Adrenal gland (tissue), 12 donors: ENCODE data around the gene PRRT1B. TPM values are rescaled to one million over a fixed set of nuclear protein-coding genes. Genes with fewer than 3 reads are reported as not detected.

Source experiments
- DNase-seq, 7 donors: peaks; one replicate each; pipeline ENCODE4 v3.0.0-alpha.2; 2019 to 2020
- H3K27ac ChIP-seq, 5 donors: fragments of 200-600 bp; sonication (generic) in 4 of 5; 1 replicate in 3 of 5; 2 replicates in 2 of 5; pipeline versions ENCODE4 v1.5.1 to v1.8.0; 2016 to 2020; ENCODE audit warnings: mild to moderate bottlenecking in 1 of 5
- H3K27me3 ChIP-seq: fragments of 200-600 bp; 2 replicates; pipeline ENCODE4 v1.8.0; 2021
- H3K36me3 ChIP-seq, 2 donors: fragments of 200-600 bp; replicated peaks in 1 of 2; 1 replicate in 1 of 2; 2 replicates in 1 of 2; pipeline versions ENCODE4 v1.5.1 to v1.8.0; 2018 to 2022
- H3K4me1 ChIP-seq, 2 donors: fragments of 200-600 bp; replicated peaks in 1 of 2; 1 replicate in 1 of 2; 2 replicates in 1 of 2; pipeline versions ENCODE4 v1.5.1 to v1.8.0; 2018 to 2021
- H3K4me3 ChIP-seq, 4 donors: fragments of 200-600 bp; sonication (generic) in 3 of 4; one replicate each; pipeline ENCODE4 v1.5.1; 2016 to 2018
- H3K9me3 ChIP-seq, 3 donors: fragments of 200-600 bp; sonication (generic) in 1 of 3; replicated peaks in 1 of 3; 1 replicate in 2 of 3; 2 replicates in 1 of 3; pipeline versions ENCODE4 v1.5.1 to v1.8.0; 2016 to 2021
- POLR2A ChIP-seq, 2 donors: fragments of 450-650 bp; IDR thresholded peaks; one replicate each; pipeline ENCODE4 v1.6.1; 2017; ENCODE audit warnings: antibody characterized with exemption in 2 of 2, mild to moderate bottlenecking in 2 of 2, moderate library complexity in 1 of 2
- WGBS, 4 donors: extraction: QIAGEN DNeasy Blood & Tissue Kit in 2 of 4; methylation state at CpG; one replicate each; pipeline versions ENCODE4 v1.1.5 to v1.1.7; 2013 to 2017; 5-methylcytosine and 5-hydroxymethylcytosine counted together
- intact Hi-C, 2 donors: fragments of 100-400 bp; cut with DNase I; formaldehyde crosslinking; loops; one replicate each; pipeline versions ENCODE4 v1.14.1 to v1.15.0; 2022 to 2023
- polyA plus RNA-seq, 3 donors: library from polyadenylated mRNA; stranded (reverse); fragments of 200-250 nt in 2 of 3; fragments of 350-450 nt in 1 of 3; fragmentation: Illumina TruSeq in 1 of 3; extraction: RNeasy Lipid Tissue Mini Kit (QIAGEN cat#74804) in 1 of 3; gene quantifications; one replicate each; pipeline ENCODE4 v1.2.3, GENCODE V29; 2013 to 2014
- total RNA-seq, 9 donors: library from RNA; depleted of rRNA in 4 of 9; stranded (reverse); fragments of >200 nt in 4 of 9; fragments of 120-200 nt in 1 of 9; fragmentation: NEBNext Ultra II Directional in 1 of 9; extraction: Animal tissue kit (Norgen Biotek cat#: 25700) in 1 of 9; gene quantifications; one replicate each; pipeline versions ENCODE4 v1.1.0 to v1.2.4, GENCODE V29; 2013 to 2023
- TF ChIP-seq, protein P1 (sequence below), 6 experiments: fragments of 450-650 bp in 4 of 6; fragments of 200-600 bp in 2 of 6; sonication (generic) in 1 of 6; IDR thresholded peaks; 1 replicate in 5 of 6; 2 replicates in 1 of 6; pipeline versions ENCODE4 v1.5.1 to v1.8.0; 2016 to 2021; ENCODE audit warnings: antibody characterized with exemption in 6 of 6, mild to moderate bottlenecking in 2 of 6, moderate library complexity in 1 of 6
- donor health status: healthy with polysubstance abuse.
- donor health status: Bipolar disorder and iron deficiency.
- donor health status: DM: yes; HTN: yes; CAD: no.
- donor health status: DM: no; HTN: no; CAD: no.
- donor health status: DM: no; HTN: no; CAD: no.
- donor health status: DM: yes; HTN: yes; CAD: no.

Gene PRRT1B
- total and polyA plus RNA-seq, 12 donors = not detected

DNA sequence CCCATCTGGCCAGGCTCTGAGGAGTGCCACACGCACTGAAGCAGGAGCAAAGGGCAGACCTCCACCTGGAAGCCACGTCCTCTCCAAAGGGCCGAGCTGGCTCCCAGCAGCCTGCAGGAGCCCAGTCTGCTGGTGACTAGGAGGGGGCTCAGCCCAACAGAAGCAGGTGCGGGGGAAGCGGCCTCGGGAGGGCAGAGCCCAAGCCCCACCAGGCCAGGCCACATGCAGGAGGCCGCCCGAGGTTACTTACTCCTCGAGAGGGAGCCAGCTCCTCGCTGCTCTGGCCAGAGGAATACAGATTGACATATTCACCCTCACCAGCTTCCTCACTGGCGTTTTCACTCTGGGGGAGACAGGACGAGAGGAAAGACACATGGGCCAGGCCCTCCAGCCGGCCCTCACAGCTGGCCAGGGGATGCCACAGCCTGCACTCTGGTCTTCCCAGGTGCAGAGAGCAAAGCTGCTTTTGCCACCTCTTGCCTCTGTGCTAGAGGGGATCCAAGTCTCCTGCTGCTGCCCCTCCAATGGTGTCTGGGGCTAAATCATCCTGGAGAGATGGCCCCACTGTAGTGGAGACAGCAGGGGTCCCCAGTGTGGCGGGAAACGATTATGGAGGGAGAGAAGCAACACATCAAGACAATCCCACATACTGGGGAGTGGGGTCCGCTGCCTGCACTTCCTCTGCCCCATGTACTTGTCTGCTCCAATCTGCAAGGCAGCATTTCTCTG is 58.6 kb downstream of the PRRT1B start:
- no peak for DNase-seq
- Histone ChIP-seq H3K27ac (no peak overlapping the region), H3K27me3 (no peaks in the 10 kb centered on the region), H3K36me3 (peaks cover 0 to 33% of the 10 kb centered on the region in 2 donors), H3K4me1 (peaks cover 2 to 12% of the 10 kb centered on the region in 2 donors), H3K4me3 (no peak overlapping the region), H3K9me3 (no peaks in the 10 kb centered on the region)
- intact Hi-C loops = no loop called here
- WGBS, 4 donors = 84 to 95% (median 91%) methylated on average over 10 to 16 of the region's 16 CpGs
- TF ChIP-seq POLR2A (IDR thresholded peaks at IDR 0.05) = no peak
- TF ChIP-seq, protein P1, sequence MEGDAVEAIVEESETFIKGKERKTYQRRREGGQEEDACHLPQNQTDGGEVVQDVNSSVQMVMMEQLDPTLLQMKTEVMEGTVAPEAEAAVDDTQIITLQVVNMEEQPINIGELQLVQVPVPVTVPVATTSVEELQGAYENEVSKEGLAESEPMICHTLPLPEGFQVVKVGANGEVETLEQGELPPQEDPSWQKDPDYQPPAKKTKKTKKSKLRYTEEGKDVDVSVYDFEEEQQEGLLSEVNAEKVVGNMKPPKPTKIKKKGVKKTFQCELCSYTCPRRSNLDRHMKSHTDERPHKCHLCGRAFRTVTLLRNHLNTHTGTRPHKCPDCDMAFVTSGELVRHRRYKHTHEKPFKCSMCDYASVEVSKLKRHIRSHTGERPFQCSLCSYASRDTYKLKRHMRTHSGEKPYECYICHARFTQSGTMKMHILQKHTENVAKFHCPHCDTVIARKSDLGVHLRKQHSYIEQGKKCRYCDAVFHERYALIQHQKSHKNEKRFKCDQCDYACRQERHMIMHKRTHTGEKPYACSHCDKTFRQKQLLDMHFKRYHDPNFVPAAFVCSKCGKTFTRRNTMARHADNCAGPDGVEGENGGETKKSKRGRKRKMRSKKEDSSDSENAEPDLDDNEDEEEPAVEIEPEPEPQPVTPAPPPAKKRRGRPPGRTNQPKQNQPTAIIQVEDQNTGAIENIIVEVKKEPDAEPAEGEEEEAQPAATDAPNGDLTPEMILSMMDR (IDR thresholded peaks at IDR 0.05) = no peak

DNA sequence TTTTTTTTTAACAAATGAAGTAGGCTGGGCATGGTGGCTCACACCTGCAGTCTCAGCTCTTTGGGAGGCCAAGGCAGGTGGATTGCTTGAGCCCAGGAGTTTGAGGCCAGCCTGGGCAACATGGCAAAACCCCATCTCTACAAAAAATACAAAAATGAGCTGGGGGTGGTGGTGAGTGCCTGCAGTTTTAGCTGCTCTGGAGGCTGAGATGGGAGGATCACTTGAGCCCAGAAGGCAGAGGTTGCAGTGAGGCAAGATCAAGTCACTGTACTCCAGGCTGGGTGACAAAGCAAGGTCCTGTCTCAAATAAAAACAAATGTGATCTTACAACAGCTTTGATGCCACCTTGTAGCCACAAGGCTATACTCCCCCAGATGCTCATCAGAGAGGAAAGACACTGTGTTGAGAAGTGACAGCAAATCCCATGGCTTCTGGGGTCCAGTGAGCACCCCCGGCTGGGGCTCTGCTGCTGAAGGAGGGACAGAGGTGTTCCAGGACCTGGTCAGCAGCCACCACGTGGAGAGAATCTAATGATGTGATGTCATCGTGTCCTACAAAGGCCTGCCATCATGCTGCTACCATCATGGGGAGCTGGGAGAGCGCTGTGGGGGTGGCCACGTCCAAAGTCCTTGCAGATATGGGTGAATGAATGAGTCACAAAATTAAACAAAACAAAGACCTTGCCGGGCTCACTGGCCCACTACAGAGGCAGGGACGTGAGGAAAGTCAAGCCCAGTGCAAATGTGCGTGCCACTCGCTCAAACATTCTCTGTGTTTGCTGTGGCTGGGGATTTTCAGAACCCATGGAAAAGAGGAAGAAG is 60.7 kb downstream of the PRRT1B start:
- peak in 4 of 7 donors; percentile 47 to 70 (median 58) for DNase-seq
- H3K4me1 ChIP-seq = peaks cover 14 to 25% of the 10 kb centered on the region in 2 donors
- TF ChIP-seq, protein P1 (IDR thresholded peaks at IDR 0.05) = no peak
- TF ChIP-seq POLR2A (IDR thresholded peaks at IDR 0.05) = no peak
- 64 to 85% (median 67%) methylated on average over 6 to 9 of the region's 9 CpGs for WGBS, 4 donors
- peaks cover 0 to 19% of the 10 kb centered on the region in 2 donors for H3K36me3 ChIP-seq
- H3K4me3 ChIP-seq = no peak overlapping the region
- intact Hi-C loops = no loop called here
- H3K9me3 ChIP-seq = no peaks in the 10 kb centered on the region
- no peaks in the 10 kb centered on the region for H3K27me3 ChIP-seq
- no peak overlapping the region for H3K27ac ChIP-seq

DNA sequence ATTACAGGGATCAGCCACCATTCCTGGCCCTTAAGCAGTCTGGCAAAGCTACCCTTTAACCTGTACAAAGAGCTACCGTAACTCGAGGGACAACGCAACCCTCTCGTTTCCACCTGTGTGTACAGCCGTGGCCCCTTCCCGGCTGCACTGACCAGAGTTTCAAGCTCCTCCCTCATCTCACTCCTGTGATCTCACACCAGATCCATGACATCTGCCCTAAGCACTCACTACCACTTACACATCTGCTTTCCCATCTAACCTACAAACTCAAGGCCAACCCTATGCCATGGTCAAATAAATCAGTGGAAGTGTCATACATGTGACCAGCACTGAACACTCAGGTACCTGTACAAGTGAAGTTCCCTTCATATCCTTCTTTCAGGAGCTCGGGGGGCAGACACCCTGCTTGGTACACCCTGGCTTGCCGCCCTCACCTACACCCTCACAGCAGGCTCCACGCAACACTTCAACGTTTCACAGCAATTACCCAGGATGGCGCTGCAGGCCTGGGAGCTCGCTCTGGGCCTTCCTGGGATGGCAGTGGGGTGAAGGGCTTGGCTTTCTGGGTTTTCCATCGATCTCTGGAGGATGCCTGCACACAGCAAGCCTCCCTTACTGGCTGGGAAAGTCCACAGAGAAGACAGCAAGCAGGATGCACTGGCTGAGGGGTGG is 61.7 kb downstream of the PRRT1B start:
- 87 to 94% (median 93%) methylated on average over 13 of the region's 13 CpGs for WGBS, 4 donors
- intact Hi-C loops = no loop called here
- Histone ChIP-seq H3K36me3 (peaks cover 0 to 14% of the 10 kb centered on the region in 2 donors), H3K27ac (peak overlapping the region in 1 of 5 donors; percentile 91), H3K27me3 (no peaks in the 10 kb centered on the region), H3K4me3 (no peak overlapping the region), H3K9me3 (no peaks in the 10 kb centered on the region), H3K4me1 (peaks cover 14 to 25% of the 10 kb centered on the region in 2 donors)
- TF ChIP-seq, protein P1 (IDR thresholded peaks at IDR 0.05) = no peak
- TF ChIP-seq POLR2A (IDR thresholded peaks at IDR 0.05) = no peak
- DNase-seq = no peak

DNA sequence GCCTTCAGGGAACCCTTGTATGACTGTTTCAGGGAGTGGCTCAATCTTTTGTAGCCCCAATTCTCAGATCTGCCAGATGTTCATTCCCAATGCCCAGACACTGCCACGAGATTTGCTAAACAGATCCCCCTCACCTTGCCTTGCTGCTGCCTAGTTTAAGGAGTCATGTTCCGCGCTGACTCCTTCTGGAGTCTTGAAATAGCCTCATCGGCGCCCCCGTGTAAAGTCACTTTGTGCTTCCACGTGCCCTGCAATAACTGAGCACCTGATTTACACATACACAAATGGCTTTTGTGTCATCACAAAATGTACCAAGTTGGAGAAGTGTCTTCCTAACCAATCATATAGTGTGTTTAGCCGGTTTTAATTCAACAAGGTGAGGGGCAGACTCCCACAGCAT is 62.3 kb downstream of the PRRT1B start:
- 87 to 94% (median 91%) methylated on average over 8 of the region's 8 CpGs for WGBS, 4 donors
- intact Hi-C loops = no loop called here
- Histone ChIP-seq H3K36me3 (peaks cover 0 to 14% of the 10 kb centered on the region in 2 donors), H3K27me3 (no peaks in the 10 kb centered on the region), H3K27ac (peak overlapping the region in 1 of 5 donors; percentile 91), H3K4me1 (peaks cover 14 to 25% of the 10 kb centered on the region in 2 donors), H3K9me3 (no peaks in the 10 kb centered on the region), H3K4me3 (no peak overlapping the region)
- DNase-seq = no peak
- TF ChIP-seq POLR2A (IDR thresholded peaks at IDR 0.05) = no peak
- TF ChIP-seq, protein P1 (IDR thresholded peaks at IDR 0.05) = no peak
